GM12874 (cell line): ENCODE data around the gene IBSP.

Source experiments
- CTCF ChIP-seq: IDR thresholded peaks from 2 replicates; pipeline ENCODE4 v1.5.1; 2011; ENCODE audit warnings: low read depth, mild to moderate bottlenecking, control low read depth, low read length, moderate library complexity; ENCODE audit not compliant: insufficient read depth

Gene IBSP

GRCh38 chr4:87835743-87836142, 36.4 kb downstream of the IBSP start:
- TF ChIP-seq CTCF: no peak

GRCh38 chr4:87838205-87838604, 38.9 kb downstream of the IBSP start:
- TF ChIP-seq CTCF: no peak

GRCh38 chr4:87838890-87839591, 39.7 kb downstream of the IBSP start:
- peak; percentile 55 for TF ChIP-seq CTCF

- no peak for TF ChIP-seq CTCF
These were observed 40.2 kb downstream of the IBSP start for GRCh38 chr4:87839592-87839946.

GRCh38 chr4:87840149-87840548, 40.8 kb downstream of the IBSP start:
- no peak for TF ChIP-seq CTCF

- TF ChIP-seq CTCF: no peak
These were observed 44.6 kb downstream of the IBSP start for GRCh38 chr4:87843936-87844335.

GRCh38 chr4:87844452-87844851, 45.1 kb downstream of the IBSP start:
- no peak for TF ChIP-seq CTCF
